ENCODE measurements around the gene CYSRT1.
"Not testable (repeated sequence)": the region's sequence is repeated elsewhere in the genome, so short reads cannot be mapped to it uniquely, and the experiment has no call there.

Gene CYSRT1

DNA sequence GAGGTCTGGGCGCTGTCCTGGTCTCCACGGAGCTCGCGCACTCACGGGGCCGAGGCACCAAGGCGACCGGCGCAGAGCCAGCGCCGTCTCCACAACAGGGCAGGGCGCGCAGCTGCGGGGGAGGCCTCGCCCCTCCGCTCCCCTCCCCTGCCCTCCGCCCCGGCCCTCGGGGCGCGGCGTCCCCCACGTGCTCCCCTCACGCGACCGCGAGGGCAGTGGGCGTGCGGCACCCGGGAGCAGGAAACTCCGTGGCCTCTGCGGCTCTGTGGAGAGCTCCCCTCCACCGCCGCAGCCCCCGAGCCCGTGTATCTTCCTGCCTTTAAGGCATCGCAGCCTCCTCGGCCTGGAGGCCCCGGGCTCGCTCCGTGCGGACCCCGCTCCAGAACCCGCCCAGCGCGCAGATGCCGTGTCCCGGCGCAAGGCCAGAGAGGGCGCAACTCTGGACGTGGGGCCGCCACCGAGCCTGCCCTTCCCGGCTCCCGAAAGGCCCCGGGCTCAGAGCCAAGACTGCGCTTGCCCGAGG, 15.4 kb downstream of the CYSRT1 start:
- DNase-seq, result no peak

DNA sequence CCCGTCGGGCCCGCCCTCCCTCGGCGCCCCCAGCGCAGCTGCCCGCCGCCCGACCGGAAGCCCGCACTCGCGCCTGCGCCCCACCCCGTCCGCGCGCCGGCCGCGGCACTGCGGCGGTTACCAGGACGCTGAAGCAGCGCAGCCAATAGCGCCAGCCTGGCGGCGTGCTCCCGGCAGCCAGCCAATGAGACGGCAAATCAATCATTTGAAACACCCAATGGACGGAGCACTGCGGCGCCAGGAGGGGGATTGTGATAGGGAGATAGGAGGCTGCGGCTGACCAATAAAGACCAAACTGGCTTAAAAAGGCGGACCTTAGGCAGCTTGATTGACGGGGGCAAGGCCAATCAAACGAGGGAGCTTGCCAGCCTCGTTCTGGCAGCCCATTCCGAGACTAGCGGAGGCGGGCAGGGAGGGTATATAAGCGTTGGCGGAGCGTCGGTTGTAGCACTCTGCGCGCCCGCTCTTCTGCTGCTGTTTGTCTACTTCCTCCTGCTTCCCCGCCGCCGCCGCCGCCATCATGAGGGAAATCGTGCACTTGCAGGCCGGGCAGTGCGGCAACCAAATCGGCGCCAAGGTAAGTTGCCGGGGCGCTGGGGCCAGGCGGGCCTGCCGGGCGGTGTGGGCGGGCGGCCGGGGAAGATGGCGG, 16.0 kb downstream of the CYSRT1 start, which contains the start of gene TUBB4B:
Gene TUBB4B (plus strand): TSS at position 447 of the 649 bp plus-strand sequence. CDS start 74 bp downstream, at position 521.
- peak; percentile 98 for DNase-seq

DNA sequence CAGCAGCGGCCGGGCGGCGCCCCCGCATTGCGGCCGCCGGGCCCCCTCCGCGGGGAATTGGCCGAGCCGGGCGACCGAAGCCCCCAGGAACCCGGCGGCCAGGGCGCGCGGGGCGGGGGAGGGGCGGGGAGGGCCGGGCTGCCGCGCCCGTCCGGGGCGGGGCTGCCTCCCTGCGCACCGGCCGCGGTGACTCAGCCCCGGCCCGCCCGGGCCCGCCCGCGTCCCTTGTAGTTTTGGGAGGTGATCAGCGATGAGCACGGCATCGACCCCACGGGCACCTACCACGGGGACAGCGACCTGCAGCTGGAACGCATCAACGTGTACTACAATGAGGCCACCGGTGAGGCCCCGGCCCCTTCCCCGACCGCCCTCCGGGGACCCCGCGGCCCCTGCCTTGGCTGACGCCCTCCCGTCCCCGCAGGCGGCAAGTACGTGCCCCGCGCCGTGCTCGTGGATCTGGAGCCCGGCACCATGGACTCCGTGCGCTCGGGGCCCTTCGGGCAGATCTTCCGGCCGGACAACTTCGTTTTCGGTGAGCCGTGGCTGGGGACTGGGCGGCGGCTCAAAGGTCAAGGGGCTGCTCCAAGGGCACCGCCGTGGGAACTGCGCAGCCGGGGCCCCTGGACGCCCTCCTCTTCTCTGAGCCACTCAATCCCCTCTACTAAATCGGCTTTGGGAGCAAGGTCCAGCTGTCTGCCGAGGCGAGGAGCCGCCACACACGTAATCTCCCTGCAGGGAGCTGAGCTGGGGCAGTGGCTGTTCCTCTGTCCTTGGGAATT, 16.7 kb downstream of the CYSRT1 start:
- no peak for DNase-seq

DNA sequence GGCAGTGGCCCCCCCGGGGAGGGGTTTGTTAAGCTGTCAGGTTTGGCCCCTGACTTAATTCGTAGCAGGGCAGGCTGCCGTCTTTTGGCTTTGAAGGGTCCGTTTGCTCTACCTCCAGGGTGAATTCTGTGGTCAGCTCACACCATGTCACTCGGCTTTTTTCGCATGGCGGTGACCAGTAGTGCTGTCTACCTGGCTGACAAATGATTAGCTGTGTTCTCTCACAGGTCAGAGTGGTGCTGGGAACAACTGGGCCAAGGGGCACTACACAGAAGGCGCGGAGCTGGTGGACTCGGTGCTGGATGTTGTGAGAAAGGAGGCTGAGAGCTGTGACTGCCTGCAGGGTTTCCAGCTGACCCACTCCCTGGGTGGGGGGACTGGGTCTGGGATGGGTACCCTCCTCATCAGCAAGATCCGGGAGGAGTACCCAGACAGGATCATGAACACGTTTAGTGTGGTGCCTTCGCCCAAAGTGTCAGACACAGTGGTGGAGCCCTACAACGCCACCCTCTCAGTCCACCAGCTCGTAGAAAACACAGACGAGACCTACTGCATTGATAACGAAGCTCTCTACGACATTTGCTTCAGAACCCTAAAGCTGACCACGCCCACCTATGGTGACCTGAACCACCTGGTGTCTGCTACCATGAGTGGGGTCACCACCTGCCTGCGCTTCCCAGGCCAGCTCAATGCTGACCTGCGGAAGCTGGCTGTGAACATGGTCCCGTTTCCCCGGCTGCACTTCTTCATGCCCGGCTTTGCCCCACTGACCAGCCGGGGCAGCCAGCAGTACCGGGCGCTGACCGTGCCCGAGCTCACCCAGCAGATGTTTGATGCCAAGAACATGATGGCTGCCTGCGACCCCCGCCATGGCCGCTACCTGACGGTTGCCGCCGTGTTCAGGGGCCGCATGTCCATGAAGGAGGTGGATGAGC, 17.6 kb downstream of the CYSRT1 start:
- DNase-seq, result no peak

DNA sequence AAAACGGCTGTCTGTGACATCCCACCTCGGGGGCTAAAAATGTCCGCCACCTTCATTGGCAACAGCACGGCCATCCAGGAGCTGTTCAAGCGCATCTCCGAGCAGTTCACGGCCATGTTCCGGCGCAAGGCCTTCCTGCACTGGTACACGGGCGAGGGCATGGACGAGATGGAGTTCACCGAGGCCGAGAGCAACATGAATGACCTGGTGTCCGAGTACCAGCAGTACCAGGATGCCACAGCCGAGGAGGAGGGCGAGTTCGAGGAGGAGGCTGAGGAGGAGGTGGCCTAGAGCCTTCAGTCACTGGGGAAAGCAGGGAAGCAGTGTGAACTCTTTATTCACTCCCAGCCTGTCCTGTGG, 18.3 kb downstream of the CYSRT1 start:
- not testable (repeated sequence) for DNase-seq

DNA sequence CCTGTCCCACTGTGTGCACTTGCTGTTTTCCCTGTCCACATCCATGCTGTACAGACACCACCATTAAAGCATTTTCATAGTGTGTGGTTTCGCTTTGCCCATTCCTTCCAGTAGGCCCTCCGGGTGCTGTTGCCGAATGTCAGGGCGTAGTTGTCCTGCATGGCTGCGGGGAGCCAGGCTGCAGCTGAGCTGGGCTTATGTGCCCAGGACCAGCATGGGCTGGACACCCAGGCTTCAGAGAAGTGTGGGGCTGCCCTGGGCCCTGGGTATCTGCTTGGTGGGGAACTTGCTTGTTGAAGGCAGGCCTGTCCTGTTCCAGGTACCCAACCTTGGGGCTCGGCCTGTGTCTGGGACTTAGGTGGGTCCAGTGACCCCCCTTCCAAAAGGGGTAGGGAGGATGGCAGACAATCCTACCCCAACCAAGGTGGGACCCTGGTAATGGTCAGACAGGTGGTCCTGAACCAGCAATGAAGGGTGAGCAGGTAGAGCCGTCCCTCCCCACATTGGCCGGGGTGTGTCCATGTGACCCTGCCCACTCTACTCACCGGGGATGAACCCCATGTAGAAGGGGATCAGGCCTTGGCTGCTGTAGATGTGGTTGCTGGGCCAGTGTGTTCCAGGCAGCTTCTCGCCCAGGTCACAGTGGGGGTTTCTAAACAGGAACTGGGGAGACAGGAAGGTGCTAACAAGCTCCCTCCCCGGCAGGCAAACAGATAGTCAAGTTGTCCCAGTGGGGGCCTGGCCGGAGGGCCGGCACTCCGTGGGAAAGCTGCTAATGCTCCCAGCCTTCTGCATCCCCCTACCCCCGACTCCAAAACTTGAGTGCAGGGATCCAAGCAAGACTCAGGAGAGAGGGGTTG, 18.9 kb downstream of the CYSRT1 start:
- DNase-seq, result no peak

DNA sequence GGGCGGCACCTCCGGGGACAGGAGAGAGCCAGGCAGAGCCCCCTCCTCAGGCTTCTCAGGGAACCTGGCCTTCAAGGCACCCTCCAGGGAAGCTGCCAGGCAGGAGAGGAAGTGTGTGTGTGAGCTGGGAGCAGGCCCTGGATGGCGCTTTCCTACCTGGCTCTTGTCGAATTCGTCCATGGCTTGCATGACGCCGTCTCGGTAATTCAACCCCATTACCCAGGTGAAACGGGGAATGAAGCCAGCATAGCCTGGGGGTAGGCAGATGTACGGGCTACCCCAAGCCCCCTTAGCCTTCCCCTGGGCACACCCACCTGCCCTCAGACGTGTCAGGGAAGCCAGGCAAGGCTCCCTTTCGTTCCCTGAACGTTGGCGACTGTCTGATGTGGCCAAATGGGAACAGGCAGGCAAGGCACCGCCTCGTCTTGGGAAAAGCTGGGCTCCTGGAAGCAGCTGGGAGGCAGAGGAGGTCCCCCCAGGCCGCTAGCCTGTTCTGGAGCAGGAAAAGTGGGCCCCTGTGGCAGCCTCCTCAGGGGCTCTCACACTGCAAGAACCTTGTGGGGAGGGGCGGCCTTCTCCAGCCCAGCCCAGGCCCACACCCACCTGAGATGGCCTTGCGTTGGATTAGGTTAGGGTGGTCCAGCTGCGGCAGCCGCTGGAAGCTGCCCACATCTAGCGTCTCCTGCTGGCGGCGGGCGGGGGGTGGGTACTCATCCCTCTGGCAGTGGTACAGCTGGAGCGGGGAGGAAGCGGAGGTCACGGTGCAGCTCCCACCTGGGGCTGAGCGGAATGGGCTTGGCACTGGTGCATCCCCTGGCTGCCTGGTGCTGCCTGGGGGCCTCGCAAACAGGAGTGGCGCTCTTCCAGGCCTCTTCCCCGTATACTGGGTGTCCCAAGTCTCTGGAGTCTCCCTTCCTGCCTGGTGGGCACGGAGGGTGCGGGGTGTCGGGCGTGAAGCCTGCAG, 19.8 kb downstream of the CYSRT1 start:
- DNase-seq, result no peak

DNA sequence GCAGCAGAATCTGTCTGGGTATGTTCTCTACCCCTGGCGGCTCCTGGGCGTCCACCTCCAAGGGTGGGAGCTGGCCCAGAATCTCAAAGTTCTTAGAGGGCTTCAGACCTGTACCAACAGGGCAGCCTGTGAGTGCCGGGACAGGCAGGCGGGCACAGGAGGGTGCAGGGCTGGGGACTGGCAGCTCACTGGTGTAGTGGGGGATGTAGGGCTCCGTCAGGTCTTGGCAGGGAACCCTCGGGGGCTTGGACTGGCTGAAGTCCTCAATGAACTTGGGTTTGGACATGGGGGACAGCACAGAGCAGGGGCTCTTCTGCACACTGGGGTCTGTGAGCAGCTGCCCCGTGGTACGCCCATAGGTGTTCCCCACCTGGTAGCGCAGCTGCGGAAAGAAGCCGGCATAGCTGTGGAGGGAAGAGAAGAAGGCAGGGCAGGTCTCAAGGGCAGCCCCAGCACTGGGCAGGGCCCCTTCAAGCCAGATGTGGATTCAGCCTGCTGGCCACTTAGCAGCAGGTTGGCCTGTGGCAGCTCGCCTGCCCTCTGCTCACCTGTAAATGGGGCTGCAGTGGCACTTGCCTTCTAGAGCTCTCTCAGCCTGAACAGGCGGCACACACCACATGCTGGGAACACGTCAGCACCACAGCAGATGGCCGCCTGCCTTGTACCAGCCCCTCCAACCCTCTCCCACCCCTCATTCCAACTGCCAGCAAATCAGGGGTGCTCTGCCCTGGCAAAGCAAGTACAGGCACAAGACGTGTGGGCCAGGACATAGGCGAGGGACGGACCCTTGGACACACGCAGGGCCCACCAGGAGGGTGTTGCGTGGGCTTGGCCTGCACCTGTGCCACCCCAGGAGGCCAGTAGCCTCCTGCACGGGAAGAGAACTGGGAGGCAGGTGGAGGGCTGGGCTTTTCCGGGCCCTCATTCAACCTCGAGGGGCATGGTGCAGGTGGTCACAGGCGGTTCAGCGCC, 20.8 kb downstream of the CYSRT1 start:
- DNase-seq, result no peak

DNA sequence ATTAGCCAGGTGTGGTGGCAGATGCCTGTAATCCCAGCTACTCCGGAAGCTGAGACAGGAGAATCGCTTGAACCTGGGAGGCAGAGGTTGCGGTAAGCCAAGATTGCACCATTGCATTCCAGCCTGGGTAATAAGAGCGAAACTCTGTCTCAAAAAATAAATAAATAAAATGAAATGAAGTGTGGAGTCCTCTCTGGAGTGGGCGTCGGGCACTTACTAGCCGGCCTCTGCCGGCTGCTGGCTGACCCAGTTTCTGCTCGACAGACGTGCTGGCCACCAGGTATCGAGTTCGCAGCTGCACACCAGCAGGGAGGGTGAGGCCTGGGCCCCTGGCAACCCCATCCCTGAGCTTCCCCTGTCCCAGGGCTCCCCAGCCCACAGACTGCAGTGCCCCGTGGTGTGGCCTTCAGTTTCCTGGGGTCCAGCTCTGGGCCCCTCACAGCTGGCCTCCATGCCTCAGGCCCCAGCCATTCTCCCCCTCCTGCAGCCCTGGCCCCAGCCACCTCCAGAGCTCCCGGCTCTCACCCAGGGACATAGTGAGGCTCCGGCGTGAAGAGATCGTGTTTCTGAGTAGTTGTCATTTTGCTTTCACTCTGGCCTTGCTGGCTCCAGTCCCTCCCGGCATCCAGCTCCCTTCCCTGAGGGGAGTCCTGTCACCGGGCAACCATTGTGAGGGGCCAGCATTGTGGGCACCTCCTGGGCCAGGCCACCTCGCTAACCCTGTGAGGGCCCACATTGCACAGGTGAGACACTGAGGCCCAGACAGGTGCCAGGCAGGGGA, 22.4 kb downstream of the CYSRT1 start:
- no peak for DNase-seq

DNA sequence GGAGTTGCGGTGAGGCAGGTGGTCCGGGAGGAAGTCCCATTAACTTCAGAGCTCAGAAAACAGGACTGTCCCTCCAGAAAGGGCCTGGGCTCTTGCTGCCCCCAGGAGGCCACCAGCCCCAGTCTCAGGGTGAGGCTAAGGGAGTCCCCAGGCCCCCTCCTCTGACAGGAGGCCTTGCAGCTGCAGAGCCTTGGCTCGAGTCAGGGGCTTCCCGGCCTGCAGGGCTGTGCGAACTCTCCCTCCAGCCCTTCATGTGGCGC, 22.9 kb downstream of the CYSRT1 start:
- DNase-seq, result no peak

DNA sequence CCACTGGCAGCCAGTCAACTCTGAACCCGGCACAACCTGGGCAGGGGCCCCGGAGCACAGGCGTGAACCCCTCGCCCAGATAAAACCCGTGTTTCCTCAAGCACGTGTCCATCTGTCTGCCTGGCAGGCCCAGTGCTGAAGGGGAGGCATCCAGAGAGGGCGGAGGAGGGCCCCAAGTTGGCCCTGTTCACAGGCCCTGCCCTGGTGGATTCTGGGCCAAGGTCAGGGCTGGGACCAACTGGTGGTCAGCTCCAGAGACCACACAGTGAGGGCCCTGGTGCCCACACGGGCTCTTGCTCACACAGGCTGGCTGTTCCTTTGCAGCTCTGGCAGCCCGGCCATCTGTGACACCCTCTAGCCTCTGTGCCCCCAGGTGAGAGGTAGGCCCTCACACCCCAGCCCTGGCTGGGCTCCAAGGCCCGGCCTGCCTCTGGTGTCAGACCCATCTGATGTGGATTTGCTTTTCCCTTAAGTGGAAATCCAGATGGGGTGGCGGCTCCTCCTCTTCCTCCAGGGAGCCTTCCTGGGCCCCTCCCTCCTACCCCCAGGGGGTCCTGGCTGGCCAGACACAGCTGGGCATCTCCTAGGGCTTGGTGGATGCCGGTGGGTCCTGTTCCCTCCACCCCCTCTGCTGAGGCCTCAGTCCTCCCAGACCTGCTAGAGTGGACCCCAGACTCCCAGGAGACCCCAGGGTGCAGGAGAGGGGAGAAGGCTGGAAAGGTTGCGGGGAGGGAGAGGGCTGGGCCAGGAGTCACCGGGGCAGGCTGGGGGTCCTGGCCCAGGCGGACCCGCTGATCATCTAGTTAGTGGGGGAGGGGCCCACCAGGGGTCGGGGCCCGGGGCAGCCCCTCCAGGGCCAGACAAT, 25.6 kb downstream of the CYSRT1 start:
- DNase-seq, result no peak

DNA sequence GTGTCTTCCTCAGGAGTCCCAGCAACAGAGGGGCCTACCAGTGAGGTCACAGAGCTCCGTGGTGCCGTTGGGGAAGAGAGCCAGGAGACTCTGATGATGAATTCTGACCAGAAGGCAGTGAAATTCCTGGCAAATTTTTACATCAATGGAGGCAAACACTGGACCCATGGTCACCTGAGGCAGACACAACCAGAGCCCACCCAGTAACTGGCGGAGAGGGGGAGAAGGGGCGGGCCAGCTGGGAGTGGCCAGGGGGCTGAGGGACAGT, 26.2 kb downstream of the CYSRT1 start, which contains the start of gene STPG3:
Gene STPG3 (plus strand): TSS at position 93 of the 268 bp plus-strand sequence. CDS start 1 bp downstream, at position 94.
- DNase-seq, result no peak

DNA sequence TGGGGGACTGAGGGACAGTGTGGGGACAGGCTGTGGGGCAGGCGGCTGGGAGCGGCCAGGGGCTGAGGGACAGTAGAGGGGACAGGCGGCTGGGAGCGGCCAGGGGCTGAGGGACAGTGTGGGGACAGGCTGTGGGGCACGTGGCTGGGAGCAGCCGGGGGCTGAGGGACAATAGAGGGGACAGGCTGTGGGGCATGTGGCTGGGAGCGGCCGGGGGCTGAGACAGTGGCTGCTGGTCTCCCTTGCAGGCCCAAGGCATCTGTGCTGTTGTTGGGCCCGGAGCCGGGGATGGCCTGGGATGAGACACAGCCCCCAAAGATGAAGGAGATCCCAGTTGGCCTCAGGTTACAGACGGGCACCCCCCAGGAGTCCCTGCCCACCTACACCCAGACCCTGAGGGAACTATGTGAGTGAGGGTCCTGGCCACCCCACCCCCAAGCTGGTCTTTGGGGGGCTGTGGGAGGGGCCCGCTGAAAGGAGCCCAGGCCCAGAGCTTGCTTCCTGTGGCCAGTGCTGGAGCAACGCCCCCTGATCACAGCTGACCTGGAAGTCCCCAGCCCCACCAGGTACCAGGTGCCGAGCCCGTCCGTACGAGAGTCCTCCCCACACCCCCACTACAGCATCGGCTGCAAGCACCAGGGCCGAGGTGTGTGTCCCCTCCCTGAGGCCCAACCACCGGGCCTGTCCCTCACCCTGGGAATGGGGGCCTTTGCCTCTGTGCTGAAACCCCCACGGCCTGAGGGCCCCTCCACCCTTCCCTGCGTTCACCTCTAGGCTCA, 26.7 kb downstream of the CYSRT1 start:
- DNase-seq, result no peak

DNA sequence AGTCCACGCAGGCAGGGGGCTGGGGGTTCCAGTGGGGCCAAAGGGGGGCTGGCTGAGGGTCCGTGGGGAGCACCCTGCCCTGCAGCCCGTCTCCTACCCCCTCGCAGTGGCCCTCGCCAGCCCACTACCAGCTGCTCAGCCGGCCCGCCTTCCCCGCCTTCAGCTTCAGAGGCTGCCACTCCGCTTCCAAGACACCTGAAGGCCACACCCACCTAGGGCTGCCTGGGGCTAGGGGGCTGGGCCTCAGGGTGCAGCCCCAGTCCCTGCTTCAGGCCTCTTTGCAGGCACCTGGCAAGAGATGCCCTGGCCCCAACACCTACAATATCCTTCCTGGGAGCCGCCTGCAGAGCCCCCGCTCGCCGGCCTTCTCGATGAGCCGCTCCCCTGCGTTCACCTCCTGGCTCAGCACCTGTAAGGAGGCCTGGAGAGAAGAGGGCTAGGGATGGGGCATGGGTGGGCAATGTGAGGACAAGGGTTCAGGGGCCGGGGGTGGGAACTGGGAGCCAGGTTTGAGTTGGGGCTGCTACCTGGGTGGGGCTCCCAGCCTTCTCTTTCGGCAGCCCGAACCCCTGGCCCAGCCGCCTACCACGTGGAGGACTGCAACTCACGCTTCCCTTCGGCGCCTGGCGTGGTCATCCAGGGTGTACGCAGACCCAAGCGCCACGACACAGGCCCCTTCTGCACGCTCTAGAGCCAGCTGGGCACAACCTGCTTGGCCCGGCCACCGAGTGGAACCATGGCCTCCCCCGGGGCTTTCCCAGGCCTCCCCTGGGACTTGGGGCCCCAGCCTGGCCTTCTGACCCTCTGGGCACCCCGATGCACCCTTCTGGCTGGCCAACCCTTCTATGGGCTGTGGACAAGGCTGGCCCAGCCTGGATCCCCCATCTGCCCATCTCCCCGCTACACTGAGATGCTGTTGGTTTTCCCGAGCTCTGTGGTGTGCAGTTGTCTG, 27.9 kb downstream of the CYSRT1 start:
- DNase-seq, result no peak

DNA sequence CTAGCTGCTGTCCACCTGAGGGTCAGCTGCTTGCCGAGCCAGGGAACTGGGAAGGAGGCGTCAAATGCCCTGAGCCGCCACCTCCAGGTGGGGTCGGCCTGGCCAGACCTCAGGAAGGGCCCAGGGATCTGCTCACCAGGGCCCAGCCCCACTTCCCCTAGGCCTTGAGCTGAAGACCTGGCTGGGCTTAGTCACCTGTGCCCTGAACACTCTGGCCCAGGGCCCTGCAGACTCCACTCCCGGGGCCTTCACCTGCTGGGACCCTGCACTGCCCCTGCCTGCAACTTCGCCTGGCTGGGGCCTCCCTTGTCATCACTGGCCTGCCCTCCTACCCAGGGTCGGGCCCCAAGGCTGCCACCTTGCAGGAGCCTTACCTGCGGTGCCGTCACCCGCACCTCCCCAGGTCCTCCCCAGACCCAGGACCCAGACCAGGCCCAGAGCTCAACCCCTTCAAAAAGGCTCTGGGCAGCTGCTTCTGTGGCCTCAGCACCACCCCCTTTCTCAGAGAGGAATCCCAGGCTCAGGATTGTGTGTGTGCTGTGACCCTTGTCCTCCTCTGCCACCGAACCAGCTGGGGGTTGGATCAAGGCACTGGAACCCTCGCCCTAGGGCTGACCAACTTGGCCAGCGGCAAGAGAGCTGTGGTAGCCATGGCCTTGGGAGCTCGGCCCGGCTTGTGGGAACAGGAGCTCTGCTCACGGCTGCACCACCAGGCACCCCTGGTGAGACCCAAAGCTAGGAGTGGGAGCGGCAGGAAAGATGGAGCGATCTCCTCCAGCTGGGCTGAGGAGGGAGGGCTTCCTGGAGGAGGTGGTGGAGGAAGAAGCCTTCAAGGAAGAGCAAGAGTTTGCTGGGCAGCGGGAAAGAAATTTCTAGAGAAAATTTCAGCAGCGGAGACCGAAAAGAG, 29.0 kb downstream of the CYSRT1 start:
- no peak for DNase-seq
